Endometrium (tissue), 2 donors: ENCODE data around the gene FUT7.
"Not testable (repeated sequence)": the region's sequence is repeated elsewhere in the genome, so short reads cannot be mapped to it uniquely, and the experiment has no call there.

Source experiments
- FAIRE-seq: peaks from 2 replicates; lab custom pipeline; 2012; peaks lifted over from hg19 to GRCh38; lab: Jason Lieb, UNC
- donor health status: control.
- donor health status: control.

The FUT7 gene

DNA sequence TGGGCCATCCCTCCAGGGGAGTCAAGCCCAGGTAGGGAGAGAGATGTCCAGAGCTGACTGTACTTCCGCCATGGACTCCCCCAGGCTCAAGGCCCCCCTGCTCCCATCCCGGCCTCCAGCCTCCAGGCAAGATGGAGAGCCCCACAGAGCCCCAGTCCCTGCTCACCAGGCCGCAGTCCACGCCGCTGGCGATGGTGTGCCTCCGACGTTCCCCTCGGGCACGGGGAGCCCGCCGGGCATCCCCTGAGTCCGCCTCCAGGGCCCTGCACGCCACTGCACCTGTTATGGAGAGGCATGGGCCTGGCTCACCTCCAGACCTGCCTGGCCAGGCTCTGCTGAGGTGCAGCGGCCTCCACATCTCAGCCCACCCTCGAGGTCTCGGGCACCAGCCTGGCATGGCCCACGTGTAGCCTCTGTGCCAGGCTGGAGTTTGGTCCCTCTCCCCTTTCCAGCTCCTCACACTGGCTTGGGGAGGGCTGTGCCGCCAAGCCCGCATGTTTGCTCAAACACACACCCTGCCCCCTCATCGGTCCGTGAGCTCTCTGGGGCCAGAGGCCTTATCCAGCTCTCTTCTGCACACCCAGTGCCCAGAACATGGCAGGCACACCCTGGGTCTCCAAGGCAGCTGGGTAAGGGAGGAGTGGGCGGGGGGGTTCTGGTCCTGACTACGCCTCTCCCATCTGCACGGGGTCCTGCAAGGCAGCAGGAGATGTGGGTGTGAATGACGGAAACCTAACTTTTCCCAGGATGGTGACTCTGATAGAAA lies 34.4 kb upstream of the FUT7 start:
- FAIRE-seq = no peak

DNA sequence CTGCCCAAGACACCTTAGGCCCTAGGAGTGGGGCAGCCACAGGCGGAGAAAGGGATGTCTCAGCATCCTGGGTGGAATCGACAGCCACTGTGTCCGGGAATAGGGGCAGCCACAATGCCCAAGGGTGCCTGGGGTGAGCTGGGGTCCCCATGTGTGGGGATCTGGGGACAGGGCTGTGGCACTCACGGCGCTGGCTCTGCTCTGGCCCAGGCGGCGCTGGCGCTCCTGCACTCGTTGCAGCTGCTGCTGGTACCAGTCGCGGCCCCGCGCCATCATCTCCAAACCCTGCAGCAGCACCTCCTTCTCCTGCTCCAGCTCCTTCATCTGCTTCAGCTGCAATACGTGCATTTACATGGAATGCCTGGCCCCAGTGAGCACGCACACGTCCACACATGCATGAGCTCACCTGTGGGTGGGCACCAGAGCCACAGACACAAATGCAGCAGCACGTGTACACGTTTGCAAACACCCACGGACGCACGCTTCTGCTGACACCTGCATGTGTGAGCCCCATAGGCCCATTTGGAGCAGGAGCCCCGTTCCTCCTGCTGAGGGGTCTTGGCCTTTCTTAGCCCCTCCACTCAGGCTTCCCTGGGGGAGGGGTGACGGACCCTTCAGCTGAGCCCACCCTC lies 33.6 kb upstream of the FUT7 start:
- no peak for FAIRE-seq

DNA sequence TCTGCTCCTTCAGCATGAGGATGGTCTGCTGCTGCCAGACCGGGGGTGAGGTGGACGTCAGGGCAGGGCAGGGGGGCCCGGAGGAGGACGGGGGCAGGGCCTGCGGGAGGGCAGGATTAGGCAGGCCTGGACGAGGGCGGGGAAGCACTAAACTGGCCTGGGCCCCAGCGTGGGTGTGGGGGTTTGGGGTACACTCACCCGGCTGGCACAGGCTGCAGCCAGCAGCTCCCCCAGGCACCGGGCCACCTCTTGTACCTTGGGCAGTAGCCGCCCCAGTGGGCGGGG lies 32.9 kb upstream of the FUT7 start:
- FAIRE-seq = no peak

DNA sequence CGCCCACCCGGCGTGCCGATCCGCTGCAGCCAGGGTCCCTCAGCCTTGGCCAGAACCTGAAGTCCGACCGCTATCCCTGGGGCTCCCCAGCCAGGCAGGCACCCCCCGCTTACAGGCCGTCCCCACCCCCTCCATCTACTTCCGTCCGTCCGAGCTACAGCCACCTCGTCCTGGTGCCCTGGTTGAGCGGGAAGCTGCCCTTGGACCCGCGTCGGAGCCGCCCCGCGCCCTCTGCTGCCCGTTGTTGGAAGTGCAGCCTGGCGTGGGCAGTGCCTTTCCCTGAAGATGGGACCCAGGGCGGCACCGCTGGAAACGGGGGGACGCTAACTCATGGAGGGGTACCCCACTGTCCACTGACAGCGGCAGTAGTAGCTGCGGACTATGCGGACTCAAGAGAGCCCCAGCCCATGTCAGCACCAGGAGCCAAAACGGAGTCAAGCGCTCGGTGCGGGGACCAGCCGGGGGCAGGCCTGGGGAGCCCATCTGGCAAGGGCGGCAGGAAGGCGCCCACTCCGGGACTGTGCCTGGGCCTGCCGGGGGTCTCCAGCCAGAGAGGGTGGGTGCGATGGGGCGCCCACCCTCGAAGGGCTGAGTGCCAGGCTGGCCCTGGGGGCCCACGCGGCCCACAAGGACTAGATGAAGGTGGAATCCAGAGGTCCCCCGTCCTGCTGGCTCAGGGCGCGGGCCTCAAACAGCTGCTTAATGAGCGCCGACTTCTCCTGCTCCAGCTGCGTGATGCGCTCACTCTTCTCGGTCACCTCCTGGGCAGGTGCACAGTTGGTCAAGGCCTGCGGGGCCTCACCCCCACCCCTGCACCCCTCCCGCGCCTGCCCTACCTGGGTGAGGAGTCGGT lies 32.4 kb upstream of the FUT7 start:
- FAIRE-seq = no peak

DNA sequence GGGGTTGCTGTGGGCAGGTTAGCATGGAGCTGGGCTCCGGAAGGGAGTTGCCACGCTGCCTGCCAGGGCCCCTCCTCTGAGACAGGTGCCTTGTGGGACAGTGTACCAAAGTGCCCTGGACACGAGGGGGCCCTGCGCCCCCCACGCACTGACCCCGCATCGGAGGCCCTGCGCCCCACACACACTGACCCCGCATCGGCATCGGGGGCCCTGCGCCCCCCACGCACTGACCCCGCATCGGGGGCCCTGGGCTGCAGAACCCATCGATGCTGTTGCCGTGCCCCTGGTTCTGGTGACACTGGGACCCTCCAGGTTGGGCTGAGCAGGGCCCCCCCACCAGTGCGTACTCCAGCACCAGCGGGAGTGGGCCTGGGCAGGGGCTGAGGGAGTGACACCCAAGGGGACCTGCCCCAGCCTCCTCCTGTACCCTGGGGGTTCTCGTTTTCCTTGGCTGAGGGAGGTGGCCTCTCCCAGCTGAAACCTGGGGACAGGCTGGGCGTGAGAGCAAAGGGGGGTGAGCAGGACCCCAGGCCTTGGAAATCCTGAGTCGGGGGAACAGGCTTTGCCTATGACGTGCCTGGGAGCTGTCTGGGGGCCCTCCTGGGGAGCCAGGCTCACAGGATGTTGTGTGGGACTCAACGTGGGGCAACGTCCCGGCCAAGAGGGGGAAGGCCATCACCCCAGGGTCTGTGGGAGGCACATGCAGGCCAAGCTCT lies 31.6 kb upstream of the FUT7 start:
- no peak for FAIRE-seq

DNA sequence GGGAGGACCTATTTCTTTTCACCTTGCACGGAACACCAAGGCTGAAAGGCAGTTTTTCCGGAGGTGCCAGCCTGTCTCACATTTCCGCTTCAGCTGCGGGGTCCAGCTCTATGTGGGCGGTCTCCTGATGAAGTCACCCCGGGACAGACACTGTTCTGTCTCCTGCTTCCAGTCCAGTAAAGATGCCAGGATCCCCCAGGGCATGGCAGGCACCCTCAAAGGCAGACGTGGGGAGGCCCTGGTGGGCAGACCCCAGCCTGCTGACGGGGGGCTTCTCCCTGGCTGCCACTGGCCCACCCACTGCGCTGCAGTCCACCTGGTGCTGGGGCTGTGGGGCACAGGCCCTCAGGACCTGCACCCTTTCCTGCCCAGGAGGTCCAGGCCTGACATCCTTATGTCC lies 30.9 kb upstream of the FUT7 start:
- FAIRE-seq = not testable (repeated sequence)

DNA sequence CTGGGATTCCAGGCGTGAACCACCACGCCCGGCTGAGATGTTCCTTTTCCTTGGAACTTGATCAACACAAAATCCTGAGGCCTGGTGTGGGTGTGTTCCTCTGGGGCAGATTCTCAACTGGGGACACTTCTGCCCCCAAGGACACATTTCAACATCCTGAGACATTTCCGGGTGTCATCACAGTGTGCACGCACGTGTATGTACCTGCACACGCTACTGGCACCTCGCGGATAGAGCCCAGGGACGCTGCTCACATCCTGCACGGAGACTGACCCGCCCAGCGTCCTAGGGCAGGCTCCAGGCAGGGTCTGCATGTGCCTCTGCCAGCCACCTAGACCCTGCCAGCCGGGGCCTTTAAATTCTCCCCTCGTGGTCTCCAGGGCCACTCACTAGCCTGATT lies 30.5 kb upstream of the FUT7 start:
- FAIRE-seq = no peak

DNA sequence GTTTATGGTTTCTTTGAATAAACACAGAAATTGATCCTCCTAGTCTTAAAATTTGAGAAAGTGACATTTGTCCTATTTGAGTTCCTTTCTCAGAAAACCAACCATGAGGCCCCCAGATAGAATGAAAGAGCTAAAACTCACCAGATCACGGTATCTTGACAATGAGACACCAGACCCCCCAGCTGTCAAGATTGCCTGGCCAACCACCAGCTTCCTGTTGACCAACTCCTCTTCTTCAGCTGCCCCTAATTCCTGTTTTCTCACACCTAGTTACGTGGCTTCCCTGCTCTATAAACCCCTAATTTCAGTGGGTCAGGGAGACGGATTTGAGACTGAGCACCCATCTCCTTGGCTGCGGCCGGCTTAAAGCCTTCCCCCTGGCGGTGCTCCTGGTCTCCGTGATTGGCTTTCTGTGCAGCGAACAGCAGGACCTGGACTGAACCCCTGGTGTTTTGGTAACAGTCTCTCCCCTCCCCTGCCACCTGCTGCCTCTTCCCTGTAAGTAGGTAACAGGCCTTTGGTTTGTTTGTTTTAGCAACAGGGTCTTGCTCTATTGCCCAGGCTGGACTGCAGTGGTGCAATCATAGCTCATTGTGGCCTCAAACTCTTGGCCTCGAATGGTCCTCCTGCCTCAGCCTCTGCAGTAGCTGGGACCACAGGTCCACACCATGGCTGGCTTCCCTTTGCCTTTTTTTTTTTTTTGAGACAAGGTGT lies 26.8 kb upstream of the FUT7 start:
- no peak for FAIRE-seq

DNA sequence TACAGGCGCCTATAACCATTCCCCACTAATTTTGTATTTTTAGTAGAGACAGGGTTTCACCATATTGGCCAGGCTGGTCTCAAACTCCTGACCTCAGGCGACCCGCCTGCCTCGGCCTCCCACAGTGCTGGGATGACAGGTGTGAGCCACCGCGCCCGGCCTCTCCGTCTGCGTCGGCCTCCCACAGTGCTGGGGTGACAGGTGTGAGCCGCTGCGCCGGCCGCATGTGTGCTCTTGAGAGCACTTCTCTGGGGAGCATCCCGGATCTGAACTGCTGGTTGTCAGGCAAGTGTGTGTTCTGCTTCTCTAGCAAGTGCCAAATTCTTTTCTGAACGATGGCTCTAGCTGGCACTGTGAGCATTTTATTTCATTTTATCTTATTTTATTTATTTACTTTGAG lies 25.7 kb upstream of the FUT7 start:
- FAIRE-seq = no peak

DNA sequence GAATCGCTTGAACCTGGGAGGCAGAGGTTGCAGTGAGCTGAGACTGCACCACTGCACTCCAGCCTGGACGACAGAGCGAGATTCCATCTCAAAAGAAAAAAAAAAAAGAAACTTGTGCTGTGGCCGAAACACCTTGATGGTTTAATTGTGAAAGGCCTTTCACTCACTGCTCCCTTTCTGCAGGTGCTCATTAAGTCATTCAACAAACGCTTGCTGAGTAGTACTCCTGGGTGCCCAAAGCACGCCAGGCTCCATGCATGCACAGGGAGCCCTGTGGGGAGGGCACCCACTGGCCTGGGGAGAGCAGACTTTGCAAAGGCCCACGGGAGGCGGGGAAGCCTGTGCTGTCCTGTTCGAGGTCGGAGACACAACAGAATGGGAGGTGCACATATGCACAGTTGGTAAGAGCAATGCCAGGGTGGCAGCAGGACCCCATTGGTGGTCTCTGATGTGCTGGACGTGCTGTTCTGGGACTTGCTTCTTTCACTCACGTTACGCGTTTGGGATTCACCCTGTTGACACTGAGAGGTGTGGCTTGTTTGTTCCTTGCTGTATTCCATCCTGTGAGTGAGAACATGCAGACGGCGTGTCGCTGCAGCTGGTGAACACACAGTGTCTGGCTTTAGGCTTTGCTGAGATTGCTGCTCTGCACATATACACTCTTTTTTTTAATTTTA lies 25.0 kb upstream of the FUT7 start:
- FAIRE-seq = no peak

DNA sequence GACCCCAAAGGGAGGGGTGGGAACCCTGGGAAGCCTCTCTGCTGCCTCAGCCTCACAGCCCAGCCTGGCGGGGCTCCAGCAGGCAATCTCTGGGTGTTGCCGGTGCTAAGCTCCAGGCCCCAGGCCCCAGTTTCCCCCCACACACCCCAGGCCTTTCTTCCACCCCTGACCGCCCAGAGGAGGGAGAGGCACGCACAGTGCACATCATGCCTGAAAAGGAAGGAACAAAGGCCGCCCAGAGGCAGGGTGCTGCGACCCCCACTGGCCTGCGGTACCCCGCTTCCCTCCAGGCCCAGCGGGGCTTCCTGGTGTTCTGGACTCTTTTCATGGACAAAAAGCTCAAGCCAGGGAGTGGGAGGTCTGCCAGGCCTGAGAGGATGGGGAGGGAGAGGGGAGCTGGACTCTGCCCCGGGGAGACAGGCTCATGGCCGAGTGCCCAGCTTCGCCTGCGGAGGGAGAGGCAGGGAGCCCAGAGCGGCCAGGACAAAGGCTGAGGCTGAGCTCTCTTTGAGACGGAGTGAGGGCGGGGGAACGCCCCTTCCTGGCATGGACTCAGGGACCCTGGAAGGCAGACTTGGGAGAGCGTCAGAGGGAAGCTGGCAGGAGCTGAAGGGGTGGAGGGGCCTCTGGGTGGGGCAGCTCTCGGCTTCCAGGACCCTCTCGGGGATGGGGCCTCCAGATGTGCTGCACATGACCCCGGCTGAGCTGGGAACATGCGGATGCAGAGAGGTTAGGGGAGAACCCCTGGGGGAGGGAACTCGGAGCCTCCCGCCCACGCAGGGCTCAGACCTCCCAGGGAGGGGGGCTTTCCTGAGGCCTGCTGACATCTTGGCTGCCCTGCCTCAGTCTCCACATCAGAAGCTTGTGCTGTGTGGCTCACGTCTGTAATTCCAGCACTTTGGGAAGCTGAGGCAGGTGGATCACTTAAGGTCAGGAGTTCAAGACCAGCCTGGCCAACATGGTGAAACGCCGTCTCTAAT lies 23.8 kb upstream of the FUT7 start:
- peak; percentile 91 for FAIRE-seq

DNA sequence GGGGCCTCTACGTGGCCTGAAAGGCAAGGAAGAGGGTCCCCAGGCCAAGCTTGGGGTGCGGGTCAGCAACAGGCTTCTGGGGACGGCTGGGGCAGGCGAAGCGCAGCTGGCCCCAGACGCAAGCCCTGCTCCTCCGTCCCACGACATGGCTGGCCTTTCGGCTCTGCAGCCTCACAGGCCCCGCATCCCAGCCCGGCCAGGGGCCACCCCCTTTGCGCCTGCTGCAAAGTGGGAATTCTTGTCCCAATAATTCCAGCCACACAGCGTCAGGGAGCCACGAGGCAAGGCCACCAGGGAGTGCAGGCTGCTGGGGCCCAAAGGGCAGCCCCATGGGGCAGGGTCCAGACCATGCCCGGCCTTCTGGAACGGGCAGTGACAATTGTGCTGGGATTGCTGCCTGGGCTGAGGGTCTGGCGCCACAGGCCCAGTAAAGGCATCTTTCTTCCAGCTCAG lies 23.1 kb upstream of the FUT7 start:
- no peak for FAIRE-seq

DNA sequence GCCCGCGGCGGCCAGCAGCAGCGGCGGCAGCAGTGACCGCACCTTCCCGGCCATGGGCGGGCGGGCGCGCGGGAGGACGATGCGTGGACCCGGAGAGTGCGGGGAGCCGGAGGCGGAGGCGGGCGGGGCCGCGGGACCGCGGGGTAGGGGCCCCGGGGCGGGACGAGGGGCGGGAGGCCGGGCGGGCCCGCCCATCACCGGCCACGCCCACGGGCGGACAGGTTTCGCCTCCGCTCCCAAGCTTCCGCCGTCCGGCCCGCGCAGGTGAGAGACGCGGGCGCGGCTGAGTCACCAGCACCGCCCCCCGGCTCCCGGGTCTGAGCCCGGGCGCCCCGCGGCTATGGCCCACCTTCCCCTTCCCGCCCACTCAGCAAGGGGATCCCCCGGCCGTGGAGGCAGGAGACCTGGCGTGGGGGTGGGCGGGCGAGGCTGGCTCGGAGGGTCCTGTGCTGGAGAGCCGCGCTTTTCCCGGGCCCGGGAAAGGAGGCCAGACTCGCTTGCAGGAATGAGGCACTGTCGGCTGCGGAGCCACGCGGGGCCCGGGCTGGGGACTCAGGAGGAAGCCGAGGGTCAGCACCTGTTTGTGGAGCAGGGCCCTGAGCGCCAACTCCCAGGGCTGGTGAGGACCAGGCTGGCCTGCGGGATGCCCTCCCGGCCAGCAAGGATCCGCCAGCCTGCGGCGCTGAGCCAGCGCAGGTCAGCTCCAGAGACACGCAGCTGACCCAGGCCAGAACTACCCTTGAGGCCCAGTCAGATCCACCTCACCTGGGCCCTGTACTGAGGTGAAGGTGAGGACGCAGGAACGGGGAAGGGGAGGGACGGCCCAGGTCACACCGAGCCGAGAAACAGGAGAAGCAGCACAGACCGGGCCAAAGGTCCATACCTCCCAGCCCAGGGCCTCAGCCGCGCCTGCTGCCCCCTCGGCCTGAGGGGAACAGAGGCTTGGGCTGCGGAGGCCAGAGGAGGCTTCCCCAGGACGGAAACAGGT lies 22.4 kb upstream of the FUT7 start, which contains the start of gene ENTPD2:
Gene ENTPD2, minus strand, starts transcription at position 118 of the 988 bp plus-strand sequence. Its CDS starts 64 bp downstream, at position 54.
- no peak for FAIRE-seq

DNA sequence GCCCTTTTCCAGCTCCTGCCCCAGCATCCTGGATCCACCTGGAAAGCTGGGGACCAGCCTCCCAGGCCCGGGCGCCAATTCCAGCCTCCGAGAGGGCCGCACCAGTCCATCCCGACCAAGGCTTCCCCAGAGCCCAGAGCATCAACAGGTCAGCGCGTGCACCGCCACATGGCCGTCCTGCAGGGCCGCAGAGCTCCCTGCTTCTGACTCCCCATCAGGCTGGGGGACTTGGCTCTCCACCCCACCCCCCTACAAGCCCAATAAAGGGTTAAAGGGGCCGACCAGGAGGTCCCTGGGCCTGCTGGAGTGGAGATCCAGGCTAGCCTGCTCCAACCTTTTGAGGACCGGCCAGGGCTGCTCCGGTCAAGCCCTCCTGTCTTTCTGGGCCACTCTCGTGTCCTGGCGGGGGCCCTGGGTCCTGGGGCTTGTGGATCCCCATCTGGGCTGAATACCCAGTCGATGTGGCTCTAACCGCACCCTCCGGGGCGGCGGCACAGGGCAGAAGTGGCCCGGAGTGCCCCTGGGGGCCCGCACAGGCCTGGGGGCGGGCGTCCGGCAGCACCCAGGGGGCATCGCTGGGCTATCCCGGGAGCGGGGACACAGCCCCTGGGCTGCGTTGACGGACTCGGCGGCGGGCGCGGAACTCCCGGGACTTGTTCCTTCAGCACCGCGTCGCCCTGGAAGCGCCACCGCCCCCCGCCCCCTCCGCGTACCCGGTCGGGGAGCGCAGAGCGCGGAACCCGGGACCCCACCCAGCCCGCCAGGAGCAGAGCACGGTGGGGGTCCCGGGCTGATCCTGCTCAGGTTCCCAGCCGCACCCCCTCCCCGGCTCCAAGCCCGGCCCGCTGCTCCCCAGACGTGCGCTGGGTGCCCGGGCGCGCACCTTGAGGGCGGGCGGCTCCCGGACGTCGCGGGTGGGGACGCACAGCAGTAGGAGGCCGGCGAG lies 21.4 kb upstream of the FUT7 start:
- FAIRE-seq = no peak

DNA sequence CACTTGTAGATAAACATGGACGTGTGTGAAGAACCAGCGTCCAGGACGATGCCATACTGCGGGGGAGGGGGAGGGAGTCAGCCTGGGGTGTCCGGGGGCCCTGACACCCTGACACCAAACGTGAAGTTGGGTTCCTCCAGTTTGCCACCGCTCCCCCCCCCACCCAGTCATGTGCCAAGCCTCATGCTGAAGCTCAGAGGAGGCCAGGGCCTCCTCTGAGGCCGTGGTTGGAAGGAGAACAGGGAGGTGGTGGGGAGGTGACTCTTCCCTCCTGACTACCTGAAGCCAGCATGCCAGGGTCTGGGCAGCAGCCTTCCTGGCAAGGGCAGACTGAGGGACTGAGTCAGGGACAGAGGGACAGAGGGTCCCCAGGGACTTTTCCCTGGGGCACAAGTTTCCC lies 20.4 kb upstream of the FUT7 start:
- no peak for FAIRE-seq

DNA sequence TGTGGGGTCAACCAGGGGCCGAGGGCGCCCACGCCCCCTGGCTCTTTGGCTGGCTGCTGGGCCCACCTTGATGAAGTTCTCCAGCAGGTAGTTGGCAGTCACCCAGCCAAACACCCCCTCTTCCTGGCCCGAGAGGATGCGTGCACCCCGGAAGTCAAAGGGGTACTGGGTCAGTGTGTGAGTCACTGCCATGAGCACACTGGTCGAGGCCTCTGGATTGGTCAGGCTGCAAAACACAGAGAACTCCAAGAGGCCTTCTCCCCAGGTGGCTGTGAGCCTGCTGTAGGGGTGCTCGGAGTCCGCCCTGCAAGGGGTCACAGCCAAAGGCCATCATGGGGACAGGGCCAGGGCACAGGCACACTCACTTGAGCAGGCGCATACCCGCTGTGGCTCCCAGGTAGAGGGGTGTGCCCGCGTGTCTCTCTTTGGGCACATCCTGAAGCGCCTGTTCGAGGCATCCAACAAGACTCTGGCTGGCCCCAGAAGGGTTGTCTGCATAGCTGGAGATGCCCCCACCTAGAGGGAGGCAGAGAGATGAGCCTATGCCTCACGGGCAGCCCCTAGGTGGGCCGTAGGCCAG lies 19.3 kb upstream of the FUT7 start:
- no peak for FAIRE-seq

DNA sequence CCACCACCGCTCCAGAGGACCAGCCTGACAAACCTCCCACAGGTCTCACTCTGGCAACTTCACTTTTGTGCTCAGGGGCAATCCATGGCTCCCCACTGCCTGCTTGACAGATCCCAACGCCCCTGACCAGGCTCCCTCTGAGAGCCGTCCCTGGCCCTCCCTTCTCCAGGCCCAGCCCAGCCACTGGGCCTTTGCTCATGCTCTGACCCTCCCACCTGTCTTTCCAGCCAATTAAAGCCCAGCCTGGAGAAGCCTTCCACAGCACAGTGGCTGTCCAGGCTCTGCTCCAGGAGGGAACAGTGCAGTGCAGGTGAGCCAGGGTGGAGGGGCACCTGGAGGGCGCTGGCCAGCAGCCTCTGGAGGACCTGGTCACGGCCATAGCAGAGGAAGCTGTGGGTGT lies 18.7 kb upstream of the FUT7 start:
- FAIRE-seq = no peak
